ENCODE data around the gene ARHGAP44. TPM values are rescaled to one million over a fixed set of nuclear protein-coding genes. Genes with fewer than 3 reads are reported as not detected.

ARHGAP44 gene
- total RNA-seq, 1 experiment from 2014 or later, result 9.9 TPM

- Histone ChIP-seq H2BK12ac (ENCODE audit: insufficient read length, low read depth, low read length) (no peak overlapping the region), H3K9me3 (ENCODE audit: control insufficient read depth, low read depth, low read length) (no peaks in the 10 kb centered on the region), H3K79me1 (ENCODE audit: insufficient read depth, low read depth, low read length, poor library complexity, severe bottlenecking) (no peaks in the 10 kb centered on the region), H3K27ac (ENCODE audit: insufficient read length, low read depth, low read length) (no peak overlapping the region), H3K27me3 (ENCODE audit: insufficient read depth, low read length) (no peaks in the 10 kb centered on the region), H3K23ac (ENCODE audit: insufficient read length, low read depth, low read length) (no peak overlapping the region), H4K5ac (ENCODE audit: insufficient read length, low read depth, low read length) (no peak overlapping the region), H3K18ac (ENCODE audit: insufficient read length, low read depth, low read length) (no peak overlapping the region), H3K4me1 (ENCODE audit: insufficient read depth, low read length) (0 out of 2 replicates have a peak, but pooled peaks cover 4% of the 10 kb centered on the region), H3T11ph (ENCODE audit: low read length) (no peak overlapping the region), H3K9ac (ENCODE audit: extremely low read depth, insufficient read length, low read length) (no peak overlapping the region), H2BK120ac (ENCODE audit: low read depth, low read length, poor library complexity, severe bottlenecking) (no peak overlapping the region), H2AK5ac (ENCODE audit: insufficient read length, low read length) (no peak overlapping the region), H3K14ac (ENCODE audit: insufficient read depth, low read length) (no peak overlapping the region), H2BK15ac (ENCODE audit: low read depth, low read length) (no peak overlapping the region), H2BK20ac (ENCODE audit: low read depth, low read length, poor library complexity, severe bottlenecking) (no peak overlapping the region), H2BK5ac (ENCODE audit: insufficient read length, low read length) (no peak overlapping the region), H4K20me1 (ENCODE audit: control insufficient read depth, insufficient read depth, insufficient read length) (no peaks in the 10 kb centered on the region), H3K4ac (ENCODE audit: low read depth, low read length) (no peak overlapping the region), H3K79me2 (ENCODE audit: insufficient read depth, low read length) (no peaks in the 10 kb centered on the region), H4K91ac (ENCODE audit: insufficient read length, low read depth, low read length) (no peak overlapping the region), H3K4me2 (ENCODE audit: insufficient read depth, insufficient read length, low read length) (no peak overlapping the region), H4K8ac (replicated peaks; ENCODE audit: insufficient read length, low read depth, low read length) (no peak overlapping the region), H3K23me2 (ENCODE audit: insufficient read length, low read depth, low read length, poor library complexity, severe bottlenecking) (no peaks in the 10 kb centered on the region), H2AFZ (ENCODE audit: low read length) (no peak overlapping the region), H3K56ac (ENCODE audit: insufficient read length, low read depth, low read length) (no peak overlapping the region)
- no CpG with 5 or more reads among the region's 3 CpGs for WGBS (ENCODE audit: extremely low coverage, insufficient read length, low lambda C conversion rate)
- Mint-ChIP-seq H3K36me3 (ENCODE audit: insufficient read depth in 1 of 3, low read depth in 3 of 3) (peaks cover 0 to 10% (median 10%) of the 10 kb centered on the region in 3 experiments), H3K4me1 (peaks cover 6 to 10% of the 10 kb centered on the region in 2 experiments), H3K27ac (no peak overlapping the region; a peak in 1 of 7 replicates), H3K9me3 (no peaks in the 10 kb centered on the region; a peak in 1 of 5 replicates), H3K4me3 (no peak overlapping the region), H3K27me3 (ENCODE audit: low read depth) (no peaks in the 10 kb centered on the region)
- no peak for TF ChIP-seq CTCF (conservative IDR thresholded peaks at IDR 0.05)
- DNase-seq, result no peak
These were observed 176.7 kb downstream of the ARHGAP44 start for GRCh38 chr17:12965988-12966387.
